Gastroesophageal sphincter (tissue), 3 donors: ENCODE measurements around the gene CRACR2B.

Experiments used
- EP300 ChIP-seq: sonication (generic); formaldehyde crosslinking; IDR thresholded peaks from one replicate; pipeline ENCODE4 v1.6.1; 2017; ENCODE audit warnings: antibody characterized with exemption, mild to moderate bottlenecking
- POLR2A ChIP-seq, 2 donors: fragments of 450-650 bp; IDR thresholded peaks; one replicate each; pipeline ENCODE4 v1.6.1; 2017; ENCODE audit warnings: antibody characterized with exemption in 2 of 2, mild to moderate bottlenecking in 2 of 2, moderate library complexity in 1 of 2
- POLR2AphosphoS5 ChIP-seq: sonication (generic); formaldehyde crosslinking; IDR thresholded peaks from one replicate; pipeline ENCODE4 v1.6.1; 2017; ENCODE audit warnings: antibody characterized with exemption
- TF ChIP-seq, protein P1 (sequence below), 4 experiments: fragments of 200-600 bp in 2 of 4; fragments of 450-650 bp in 2 of 4; sonication (generic) in 1 of 4; IDR thresholded peaks; one replicate each; pipeline ENCODE4 v1.5.1; 2017 to 2019; ENCODE audit warnings: antibody characterized with exemption in 4 of 4, mild to moderate bottlenecking in 2 of 4, moderate library complexity in 2 of 4

DNA sequence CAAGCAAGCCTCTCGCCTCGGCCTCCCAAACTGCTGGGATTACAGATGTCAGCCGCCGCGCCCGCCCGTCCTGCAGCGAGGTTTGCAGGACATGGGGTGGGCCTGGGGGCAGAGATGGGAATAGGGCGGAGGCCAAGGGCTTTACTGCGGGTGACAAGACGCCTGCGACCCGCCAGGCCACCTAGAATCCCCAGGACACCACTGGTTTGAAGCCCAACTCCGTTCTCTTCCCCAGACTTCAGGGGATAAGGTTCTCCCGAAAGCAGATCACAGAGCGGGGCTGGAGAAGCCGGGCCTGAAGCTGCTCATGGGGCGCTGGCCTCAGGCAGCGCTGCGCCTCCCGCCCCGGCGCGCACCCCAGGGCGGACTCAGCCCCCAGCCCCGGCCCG, 14.3 kb downstream of the CRACR2B start:
- TF ChIP-seq, protein P1, sequence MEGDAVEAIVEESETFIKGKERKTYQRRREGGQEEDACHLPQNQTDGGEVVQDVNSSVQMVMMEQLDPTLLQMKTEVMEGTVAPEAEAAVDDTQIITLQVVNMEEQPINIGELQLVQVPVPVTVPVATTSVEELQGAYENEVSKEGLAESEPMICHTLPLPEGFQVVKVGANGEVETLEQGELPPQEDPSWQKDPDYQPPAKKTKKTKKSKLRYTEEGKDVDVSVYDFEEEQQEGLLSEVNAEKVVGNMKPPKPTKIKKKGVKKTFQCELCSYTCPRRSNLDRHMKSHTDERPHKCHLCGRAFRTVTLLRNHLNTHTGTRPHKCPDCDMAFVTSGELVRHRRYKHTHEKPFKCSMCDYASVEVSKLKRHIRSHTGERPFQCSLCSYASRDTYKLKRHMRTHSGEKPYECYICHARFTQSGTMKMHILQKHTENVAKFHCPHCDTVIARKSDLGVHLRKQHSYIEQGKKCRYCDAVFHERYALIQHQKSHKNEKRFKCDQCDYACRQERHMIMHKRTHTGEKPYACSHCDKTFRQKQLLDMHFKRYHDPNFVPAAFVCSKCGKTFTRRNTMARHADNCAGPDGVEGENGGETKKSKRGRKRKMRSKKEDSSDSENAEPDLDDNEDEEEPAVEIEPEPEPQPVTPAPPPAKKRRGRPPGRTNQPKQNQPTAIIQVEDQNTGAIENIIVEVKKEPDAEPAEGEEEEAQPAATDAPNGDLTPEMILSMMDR (IDR thresholded peaks at IDR 0.05), result no peak
- TF ChIP-seq POLR2A (IDR thresholded peaks at IDR 0.05), result no peak
- no peak for TF ChIP-seq POLR2AphosphoS5
- TF ChIP-seq EP300, result no peak
